HUES64 (cell line): Measurements from ENCODE around the gene BMP7.

ENCODE experiments used
- H3K27ac ChIP-seq: 2 replicates; pipeline ENCODE4 v1.7.0; 2013; ENCODE audit warnings: low read depth, low read length, inconsistent platforms
- H3K27me3 ChIP-seq: 2 replicates; pipeline ENCODE4 v1.6.1; 2013; ENCODE audit warnings: mild to moderate bottlenecking, low read length; ENCODE audit not compliant: insufficient read depth
- H3K36me3 ChIP-seq: 2 replicates; pipeline ENCODE4 v1.6.1; 2013; ENCODE audit warnings: mild to moderate bottlenecking, low read length; ENCODE audit not compliant: insufficient read depth
- H3K4me1 ChIP-seq: 2 replicates; pipeline ENCODE4 v1.6.1; 2013; ENCODE audit warnings: mild to moderate bottlenecking, low read length, moderate library complexity; ENCODE audit not compliant: insufficient read depth
- H3K4me3 ChIP-seq: 2 replicates; pipeline ENCODE4 v1.5.1; 2013; ENCODE audit warnings: mild to moderate bottlenecking, low read length, moderate library complexity
- H3K9ac ChIP-seq: 2 replicates; pipeline ENCODE4 v1.6.1; 2013; ENCODE audit warnings: mild to moderate bottlenecking, low read depth, low read length
- H3K9me3 ChIP-seq: 2 replicates; pipeline ENCODE4 v1.6.1; 2013; ENCODE audit warnings: low read depth, low read length; ENCODE audit not compliant: insufficient read depth
- WGBS: fragments of 150-250, 120-280 bp; methylation state at CpG from one replicate; pipeline ENCODE4 v1.1.7; 2013; ENCODE audit warnings: missing lambda C conversion rate; 5-methylcytosine and 5-hydroxymethylcytosine counted together

The BMP7 gene

GRCh38 chr20:57174737-57175136 is 91.7 kb downstream of the BMP7 start:
- WGBS = 92% methylated on average over 9 of the region's 9 CpGs
- peaks cover 11% of the 10 kb centered on the region for H3K36me3 ChIP-seq

GRCh38 chr20:57173986-57174385 is 92.5 kb downstream of the BMP7 start:
- H3K36me3 ChIP-seq = peaks cover 13% of the 10 kb centered on the region
- 93% methylated on average over 5 of the region's 5 CpGs for WGBS
- no peaks in the 10 kb centered on the region for H3K27me3 ChIP-seq
- H3K27ac ChIP-seq = no peak overlapping the region
- no peaks in the 10 kb centered on the region for H3K9me3 ChIP-seq
- peaks cover 1% of the 10 kb centered on the region; the same call in 1 of the 2 replicates for H3K4me1 ChIP-seq
- no peak overlapping the region for H3K9ac ChIP-seq
- no peak overlapping the region for H3K4me3 ChIP-seq

More at GRCh38 chr20:57174737-57175136, 91.7 kb downstream of the BMP7 start:
- H3K27me3 ChIP-seq = no peaks in the 10 kb centered on the region
- H3K27ac ChIP-seq = no peak overlapping the region
- H3K9me3 ChIP-seq = no peaks in the 10 kb centered on the region
- no peak overlapping the region for H3K4me3 ChIP-seq
- no peak overlapping the region for H3K9ac ChIP-seq
- no peaks in the 10 kb centered on the region for H3K4me1 ChIP-seq

GRCh38 chr20:57173041-57173440 is 93.4 kb downstream of the BMP7 start:
- Histone ChIP-seq H3K9me3 (no peaks in the 10 kb centered on the region), H3K4me1 (peaks cover 8% of the 10 kb centered on the region; the same call in 1 of the 2 replicates), H3K9ac (no peak overlapping the region), H3K36me3 (peaks cover 13% of the 10 kb centered on the region), H3K4me3 (no peak overlapping the region), H3K27me3 (no peaks in the 10 kb centered on the region), H3K27ac (no peak overlapping the region)
- WGBS = 89% methylated on average over 15 of the region's 15 CpGs

- peaks cover 13% of the 10 kb centered on the region for H3K36me3 ChIP-seq
- WGBS = 93% methylated on average over 14 of the region's 14 CpGs
- H3K9me3 ChIP-seq = no peaks in the 10 kb centered on the region
- H3K4me3 ChIP-seq = no peak overlapping the region
- no peaks in the 10 kb centered on the region for H3K27me3 ChIP-seq
- no peak overlapping the region for H3K27ac ChIP-seq
- peaks cover 8% of the 10 kb centered on the region; the same call in 1 of the 2 replicates for H3K4me1 ChIP-seq
- H3K9ac ChIP-seq = no peak overlapping the region
Observed at GRCh38 chr20:57170343-57170742, 96.1 kb downstream of the BMP7 start.

GRCh38 chr20:57169162-57169561 is 97.3 kb downstream of the BMP7 start:
- Histone ChIP-seq H3K9me3 (0 out of 2 replicates have a peak, but pooled peaks cover under 1% of the 10 kb centered on the region), H3K9ac (no peak overlapping the region), H3K4me3 (no peak overlapping the region), H3K4me1 (peaks cover 8% of the 10 kb centered on the region; the same call in 1 of the 2 replicates), H3K27me3 (no peaks in the 10 kb centered on the region), H3K27ac (no peak overlapping the region), H3K36me3 (peaks cover 13% of the 10 kb centered on the region)
- WGBS = 74% methylated on average over 7 of the region's 7 CpGs

GRCh38 chr20:57167971-57168701 is 98.3 kb downstream of the BMP7 start:
- H3K27me3 ChIP-seq = no peaks in the 10 kb centered on the region
- WGBS = 69% methylated on average over 26 of the region's 26 CpGs
- H3K9ac ChIP-seq = no peak overlapping the region
- peaks cover 13% of the 10 kb centered on the region for H3K36me3 ChIP-seq
- H3K4me1 ChIP-seq = peaks cover 8% of the 10 kb centered on the region; the same call in 1 of the 2 replicates
- no peak overlapping the region for H3K4me3 ChIP-seq
- 0 out of 2 replicates have a peak overlapping the region, but pooled peaks have one; percentile 41 for H3K27ac ChIP-seq
- H3K9me3 ChIP-seq = peaks cover 3% of the 10 kb centered on the region; the same call in 1 of the 2 replicates

GRCh38 chr20:57167292-57167655 is 99.2 kb downstream of the BMP7 start:
- Histone ChIP-seq H3K9me3 (peaks cover 3% of the 10 kb centered on the region; the same call in 1 of the 2 replicates), H3K27me3 (no peaks in the 10 kb centered on the region), H3K9ac (no peak overlapping the region), H3K4me3 (no peak overlapping the region), H3K4me1 (peaks cover 8% of the 10 kb centered on the region; the same call in 1 of the 2 replicates), H3K27ac (no peak overlapping the region), H3K36me3 (peaks cover 13% of the 10 kb centered on the region)
- 92% methylated on average over 8 of the region's 8 CpGs for WGBS

- peaks cover 8% of the 10 kb centered on the region; the same call in 1 of the 2 replicates for H3K4me1 ChIP-seq
- H3K9me3 ChIP-seq = peaks cover 3% of the 10 kb centered on the region; the same call in 1 of the 2 replicates
- no peak overlapping the region for H3K27ac ChIP-seq
- 91% methylated on average over 18 of the region's 18 CpGs for WGBS
- H3K27me3 ChIP-seq = no peaks in the 10 kb centered on the region
- H3K4me3 ChIP-seq = no peak overlapping the region
- H3K36me3 ChIP-seq = peaks cover 13% of the 10 kb centered on the region
- no peak overlapping the region for H3K9ac ChIP-seq
Observed at GRCh38 chr20:57166568-57167291, 99.7 kb downstream of the BMP7 start.

- no peak overlapping the region for H3K9ac ChIP-seq
- H3K36me3 ChIP-seq = peaks cover 9% of the 10 kb centered on the region
- no peak overlapping the region for H3K27ac ChIP-seq
- 95% methylated on average over 13 of the region's 13 CpGs for WGBS
- H3K4me1 ChIP-seq = peaks cover 8% of the 10 kb centered on the region; the same call in 1 of the 2 replicates
- no peaks in the 10 kb centered on the region for H3K27me3 ChIP-seq
- H3K9me3 ChIP-seq = peaks cover 3% of the 10 kb centered on the region; the same call in 1 of the 2 replicates
- H3K4me3 ChIP-seq = no peak overlapping the region
Observed at GRCh38 chr20:57165427-57166004, 100.9 kb downstream of the BMP7 start.

- peaks cover 2% of the 10 kb centered on the region; the same call in 1 of the 2 replicates for H3K36me3 ChIP-seq
- H3K27ac ChIP-seq = no peak overlapping the region
- no peak overlapping the region for H3K9ac ChIP-seq
- H3K4me1 ChIP-seq = peaks cover 8% of the 10 kb centered on the region; the same call in 1 of the 2 replicates
- H3K27me3 ChIP-seq = no peaks in the 10 kb centered on the region
- H3K4me3 ChIP-seq = no peak overlapping the region
- 92% methylated on average over 7 of the region's 7 CpGs for WGBS
- peaks cover 3% of the 10 kb centered on the region; the same call in 1 of the 2 replicates for H3K9me3 ChIP-seq
Observed at GRCh38 chr20:57164872-57165271, 101.6 kb downstream of the BMP7 start.

GRCh38 chr20:57163041-57163440 is 103.4 kb downstream of the BMP7 start:
- H3K9me3 ChIP-seq = peaks cover 3% of the 10 kb centered on the region; the same call in 1 of the 2 replicates
- H3K27me3 ChIP-seq = no peaks in the 10 kb centered on the region
- H3K36me3 ChIP-seq = no peaks in the 10 kb centered on the region
- H3K4me1 ChIP-seq = peaks cover 12% of the 10 kb centered on the region
- WGBS = 89% methylated on average over 2 of the region's 2 CpGs
- no peak overlapping the region for H3K4me3 ChIP-seq
- H3K27ac ChIP-seq = no peak overlapping the region
- H3K9ac ChIP-seq = no peak overlapping the region
